Lung (tissue), 12 donors: Measurements from ENCODE around the gene JMJD1C. TPM values are rescaled to one million over a fixed set of nuclear protein-coding genes. Genes with fewer than 3 reads are reported as not detected.

Source experiments
- ATAC-seq: fragments of 200-7000 bp; cut with Tn5 transposase; one replicate; pipeline ENCODE4 v1.9.1; 2020; ENCODE audit warnings: moderate number of reproducible peaks; ENCODE audit not compliant: insufficient read depth, low FRiP score
- DNase-seq, 3 donors: peaks; one replicate each; pipeline ENCODE4 v3.0.0-alpha.2; 2013 to 2017
- H3K27ac ChIP-seq, 2 donors: one replicate each; pipeline ENCODE4 v1.5.1; 2013; ENCODE audit warnings: mild to moderate bottlenecking in 2 of 2, moderate library complexity in 2 of 2, control low read depth in 1 of 2, inconsistent platforms in 1 of 2, low read depth in 1 of 2, low read length in 1 of 2
- H3K27me3 ChIP-seq, 3 donors: one replicate each; pipeline ENCODE4 v1.5.1; 2013; ENCODE audit warnings: low read length in 2 of 3; ENCODE audit not compliant: control insufficient read depth in 3 of 3, insufficient read depth in 3 of 3
- H3K36me3 ChIP-seq, 4 donors: one replicate each; pipeline ENCODE4 v1.5.1; 2013; ENCODE audit warnings: low read length in 4 of 4, mild to moderate bottlenecking in 1 of 4, moderate library complexity in 1 of 4; ENCODE audit not compliant: control insufficient read depth in 4 of 4, insufficient read depth in 4 of 4
- H3K4me1 ChIP-seq, 5 donors: one replicate each; pipeline ENCODE4 v1.5.1; 2013; ENCODE audit warnings: low read length in 5 of 5, mild to moderate bottlenecking in 2 of 5, moderate library complexity in 1 of 5; ENCODE audit not compliant: control insufficient read depth in 5 of 5, insufficient read depth in 5 of 5
- H3K4me3 ChIP-seq: one replicate; pipeline ENCODE4 v1.5.1; 2013; ENCODE audit warnings: mild to moderate bottlenecking, control low read depth, moderate library complexity
- H3K9ac ChIP-seq, 2 donors: one replicate each; pipeline ENCODE4 v1.5.1; 2013; ENCODE audit warnings: low read length in 2 of 2, control low read depth in 1 of 2; ENCODE audit not compliant: insufficient read depth in 1 of 2
- H3K9me3 ChIP-seq, 4 donors: one replicate each; pipeline ENCODE4 v1.5.1; 2013; ENCODE audit warnings: low read length in 3 of 4, mild to moderate bottlenecking in 1 of 4, moderate library complexity in 1 of 4; ENCODE audit not compliant: control insufficient read depth in 4 of 4, insufficient read depth in 3 of 4
- WGBS, 2 donors: extraction: QIAGEN DNeasy Blood & Tissue Kit; methylation state at CpG; one replicate each; pipeline ENCODE4 v1.1.7; 2013; 5-methylcytosine and 5-hydroxymethylcytosine counted together
- polyA plus RNA-seq, 2 donors: library from polyadenylated mRNA; stranded (reverse); fragments of 200-250 nt; gene quantifications; one replicate each; pipeline ENCODE4 v1.2.1, GENCODE V29; 2013
- total RNA-seq, 2 donors: library from RNA; depleted of rRNA in 1 of 2; stranded (reverse); fragments of >200 nt in 1 of 2; gene quantifications; one replicate each; pipeline ENCODE4 v1.2.1, GENCODE V29; 2014 to 2021
- TF ChIP-seq, protein P1 (sequence below): IDR thresholded peaks from 2 replicates; pipeline ENCODE4 v1.5.1; 2012; ENCODE audit warnings: mild to moderate bottlenecking; ENCODE audit errors: control extremely low read depth, extremely low read depth
- donor health status: control.
- donor health status: control.
- donor health status: Bipolar disorder and iron deficiency.
- donor health status: healthy.
- donor health status: DM: yes; HTN: yes; CAD: no.

Gene JMJD1C
- total and polyA plus RNA-seq, 4 donors, result 30.5 to 233 (median 71.2) TPM

DNA sequence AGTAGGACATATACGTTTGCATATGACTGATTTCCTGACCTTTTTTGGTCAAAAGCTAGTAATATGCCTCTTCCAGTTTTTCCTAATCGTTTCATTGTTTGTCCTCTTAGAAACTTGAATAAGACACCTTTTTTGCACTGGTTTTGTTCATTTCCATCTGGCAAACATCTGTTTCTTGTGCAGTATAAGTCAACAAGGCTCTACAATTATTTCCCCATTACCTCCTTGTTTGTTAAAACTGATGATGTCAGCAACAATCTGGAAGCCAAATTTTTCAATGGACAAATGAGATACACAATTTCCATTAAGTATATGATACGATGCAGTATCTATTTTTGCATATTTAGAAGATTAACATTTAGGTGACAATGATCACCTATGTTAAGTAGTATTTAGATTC is 183.8 kb downstream of the JMJD1C start:
- peak in 2 of 3 donors; percentile 71 to 80 for DNase-seq
- Histone ChIP-seq H3K27ac (no peak overlapping the region), H3K9ac (no peak overlapping the region), H3K4me1 (peaks cover 0 to 5% (median 0%) of the 10 kb centered on the region in 5 donors), H3K36me3 (no peaks in the 10 kb centered on the region), H3K27me3 (no peaks in the 10 kb centered on the region), H3K4me3 (no peak overlapping the region), H3K9me3 (no peaks in the 10 kb centered on the region)
- TF ChIP-seq, protein P1, sequence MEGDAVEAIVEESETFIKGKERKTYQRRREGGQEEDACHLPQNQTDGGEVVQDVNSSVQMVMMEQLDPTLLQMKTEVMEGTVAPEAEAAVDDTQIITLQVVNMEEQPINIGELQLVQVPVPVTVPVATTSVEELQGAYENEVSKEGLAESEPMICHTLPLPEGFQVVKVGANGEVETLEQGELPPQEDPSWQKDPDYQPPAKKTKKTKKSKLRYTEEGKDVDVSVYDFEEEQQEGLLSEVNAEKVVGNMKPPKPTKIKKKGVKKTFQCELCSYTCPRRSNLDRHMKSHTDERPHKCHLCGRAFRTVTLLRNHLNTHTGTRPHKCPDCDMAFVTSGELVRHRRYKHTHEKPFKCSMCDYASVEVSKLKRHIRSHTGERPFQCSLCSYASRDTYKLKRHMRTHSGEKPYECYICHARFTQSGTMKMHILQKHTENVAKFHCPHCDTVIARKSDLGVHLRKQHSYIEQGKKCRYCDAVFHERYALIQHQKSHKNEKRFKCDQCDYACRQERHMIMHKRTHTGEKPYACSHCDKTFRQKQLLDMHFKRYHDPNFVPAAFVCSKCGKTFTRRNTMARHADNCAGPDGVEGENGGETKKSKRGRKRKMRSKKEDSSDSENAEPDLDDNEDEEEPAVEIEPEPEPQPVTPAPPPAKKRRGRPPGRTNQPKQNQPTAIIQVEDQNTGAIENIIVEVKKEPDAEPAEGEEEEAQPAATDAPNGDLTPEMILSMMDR, result no peak
- no peak for ATAC-seq
- 84 to 89% methylated on average over 3 of the region's 3 CpGs for WGBS, 2 donors

DNA sequence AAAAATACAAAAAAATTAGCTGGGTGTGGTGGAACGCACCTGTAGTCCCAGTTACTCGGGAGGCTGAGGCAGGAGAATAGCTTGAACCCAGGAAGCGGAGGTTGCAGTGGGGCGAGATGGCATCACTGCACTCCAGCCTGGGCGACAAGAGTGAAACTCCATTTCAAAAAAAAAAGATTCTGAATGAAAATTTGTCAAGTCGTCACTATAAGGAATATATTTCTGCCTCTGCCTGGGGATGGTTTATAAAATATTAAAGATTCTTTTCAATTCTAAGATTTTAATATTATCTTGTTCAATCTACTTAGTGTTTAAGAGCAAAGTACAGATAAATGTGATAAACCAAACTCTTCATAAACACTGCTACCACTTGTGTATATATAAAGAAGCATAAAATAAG is 185.4 kb downstream of the JMJD1C start:
- Histone ChIP-seq H3K27ac (no peak overlapping the region), H3K4me3 (no peak overlapping the region), H3K27me3 (no peaks in the 10 kb centered on the region), H3K4me1 (no peaks in the 10 kb centered on the region), H3K36me3 (no peaks in the 10 kb centered on the region), H3K9ac (no peak overlapping the region), H3K9me3 (no peaks in the 10 kb centered on the region)
- ATAC-seq (no peak), DNase-seq (no peak)
- TF ChIP-seq, protein P1, result no peak
- WGBS, 2 donors, result 96 to 99% methylated on average over 6 of the region's 6 CpGs

DNA sequence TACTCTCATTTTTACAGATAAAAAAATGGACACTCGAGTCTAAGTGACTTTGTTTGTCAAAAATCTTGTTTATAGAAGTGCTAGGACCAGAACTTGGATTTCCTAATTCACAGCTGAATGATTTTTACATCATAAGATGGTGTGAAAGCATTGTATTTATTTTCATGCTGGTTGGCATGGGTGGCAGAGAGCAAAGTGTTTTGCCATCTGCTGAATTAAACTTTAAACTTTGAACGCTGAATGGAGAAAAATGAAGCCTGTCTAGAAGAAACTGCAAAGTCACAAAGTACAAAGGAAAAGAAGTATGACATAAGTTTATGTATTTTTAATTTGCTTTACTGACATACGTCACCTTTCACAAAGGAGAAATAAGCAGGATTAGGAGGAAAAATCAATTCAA is 190.7 kb downstream of the JMJD1C start:
- H3K27me3 ChIP-seq, result no peaks in the 10 kb centered on the region
- ATAC-seq (no peak), DNase-seq (no peak)
- TF ChIP-seq, protein P1, result no peak
- H3K9ac ChIP-seq, result no peak overlapping the region
- 82 to 88% methylated on average over 3 of the region's 3 CpGs for WGBS, 2 donors
- H3K9me3 ChIP-seq, result no peaks in the 10 kb centered on the region
- H3K4me1 ChIP-seq, result peaks cover 0 to 8% (median 3%) of the 10 kb centered on the region in 5 donors
- no peaks in the 10 kb centered on the region for H3K36me3 ChIP-seq
- no peak overlapping the region for H3K4me3 ChIP-seq
- no peak overlapping the region for H3K27ac ChIP-seq

DNA sequence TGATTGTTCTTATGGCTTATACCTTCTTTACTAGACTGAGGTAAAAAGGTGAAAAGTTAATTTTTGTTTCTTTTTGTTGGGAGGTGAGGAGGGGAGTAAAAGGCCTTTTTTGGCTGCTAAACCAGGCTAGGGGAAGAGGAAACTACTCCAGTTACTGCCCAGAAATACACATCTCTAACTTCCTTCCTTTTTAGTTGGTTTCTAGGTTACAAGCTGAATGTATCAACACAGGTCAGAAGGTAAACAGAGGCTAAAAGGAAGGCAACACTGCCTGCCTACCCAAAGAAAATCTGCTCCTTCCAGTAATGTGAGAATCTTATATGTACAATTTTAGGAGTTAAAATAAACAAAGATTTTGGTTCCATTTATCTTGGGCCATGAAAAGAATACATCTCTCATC is 192.2 kb downstream of the JMJD1C start:
- no peaks in the 10 kb centered on the region for H3K36me3 ChIP-seq
- TF ChIP-seq, protein P1, result no peak
- no peak overlapping the region for H3K27ac ChIP-seq
- H3K4me1 ChIP-seq, result peaks cover 0 to 8% (median 4%) of the 10 kb centered on the region in 5 donors
- H3K4me3 ChIP-seq, result no peak overlapping the region
- no peaks in the 10 kb centered on the region for H3K27me3 ChIP-seq
- DNase-seq (peak in 2 of 3 donors; percentile 52 to 61), ATAC-seq (no peak)
- H3K9ac ChIP-seq, result no peak overlapping the region
- no peaks in the 10 kb centered on the region for H3K9me3 ChIP-seq
